GM12875 (cell line): ENCODE measurements around the gene CCDC3.
A peak's percentile ranks its signal among the peaks of the same experiment; 100 is the strongest.

ENCODE experiments used
- H3K4me3 ChIP-seq: one replicate; pipeline ENCODE4 v1.5.1; 2011; ENCODE audit warnings: low read depth, low read length, control low read depth
- TF ChIP-seq, protein P1 (sequence below): IDR thresholded peaks from 2 replicates; pipeline ENCODE4 v1.5.1; 2011; ENCODE audit warnings: low read depth, mild to moderate bottlenecking, control low read depth, inconsistent platforms, low read length, moderate library complexity, borderline replicate concordance; ENCODE audit not compliant: insufficient read depth

Gene CCDC3

GRCh38 chr10:12981570-12981969, 19.9 kb downstream of the CCDC3 start:
- TF ChIP-seq, protein P1, sequence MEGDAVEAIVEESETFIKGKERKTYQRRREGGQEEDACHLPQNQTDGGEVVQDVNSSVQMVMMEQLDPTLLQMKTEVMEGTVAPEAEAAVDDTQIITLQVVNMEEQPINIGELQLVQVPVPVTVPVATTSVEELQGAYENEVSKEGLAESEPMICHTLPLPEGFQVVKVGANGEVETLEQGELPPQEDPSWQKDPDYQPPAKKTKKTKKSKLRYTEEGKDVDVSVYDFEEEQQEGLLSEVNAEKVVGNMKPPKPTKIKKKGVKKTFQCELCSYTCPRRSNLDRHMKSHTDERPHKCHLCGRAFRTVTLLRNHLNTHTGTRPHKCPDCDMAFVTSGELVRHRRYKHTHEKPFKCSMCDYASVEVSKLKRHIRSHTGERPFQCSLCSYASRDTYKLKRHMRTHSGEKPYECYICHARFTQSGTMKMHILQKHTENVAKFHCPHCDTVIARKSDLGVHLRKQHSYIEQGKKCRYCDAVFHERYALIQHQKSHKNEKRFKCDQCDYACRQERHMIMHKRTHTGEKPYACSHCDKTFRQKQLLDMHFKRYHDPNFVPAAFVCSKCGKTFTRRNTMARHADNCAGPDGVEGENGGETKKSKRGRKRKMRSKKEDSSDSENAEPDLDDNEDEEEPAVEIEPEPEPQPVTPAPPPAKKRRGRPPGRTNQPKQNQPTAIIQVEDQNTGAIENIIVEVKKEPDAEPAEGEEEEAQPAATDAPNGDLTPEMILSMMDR: no peak
- H3K4me3 ChIP-seq: no peak overlapping the region

- H3K4me3 ChIP-seq: no peak overlapping the region
- TF ChIP-seq, protein P1: no peak
Measured at GRCh38 chr10:12980713-12981306, 20.7 kb downstream of the CCDC3 start.

GRCh38 chr10:12980102-12980661, 21.3 kb downstream of the CCDC3 start:
- no peak overlapping the region for H3K4me3 ChIP-seq
- TF ChIP-seq, protein P1: no peak

GRCh38 chr10:12978891-12979290, 22.6 kb downstream of the CCDC3 start:
- TF ChIP-seq, protein P1: no peak
- no peak overlapping the region for H3K4me3 ChIP-seq

DNA sequence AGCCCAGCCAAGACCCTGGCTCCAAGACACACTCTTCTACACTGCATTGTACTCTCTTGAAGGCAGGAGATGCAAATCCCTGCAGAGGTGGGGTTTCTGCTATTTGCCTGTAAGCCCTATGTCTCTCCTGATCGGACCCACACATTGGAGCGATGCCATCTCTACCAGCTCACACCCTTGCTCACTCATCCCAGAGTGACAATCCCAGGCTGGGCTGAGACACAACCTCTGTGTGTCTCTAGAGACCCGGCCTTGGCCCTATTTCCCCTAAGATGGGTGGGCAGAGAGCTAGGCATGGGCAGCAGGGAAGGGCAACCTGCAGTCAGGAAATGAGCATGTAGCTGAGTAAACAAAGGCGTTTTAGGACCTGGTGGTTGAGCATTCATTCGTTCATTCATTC, 25.6 kb downstream of the CCDC3 start:
- no peak overlapping the region for H3K4me3 ChIP-seq
- TF ChIP-seq, protein P1: no peak

- H3K4me3 ChIP-seq: no peak overlapping the region
- TF ChIP-seq, protein P1: 0 out of 2 replicates have a peak, but pooled peaks have one; percentile 7
Measured at GRCh38 chr10:12975266-12975665, 26.2 kb downstream of the CCDC3 start.

GRCh38 chr10:12974491-12975199, 26.9 kb downstream of the CCDC3 start:
- H3K4me3 ChIP-seq: no peak overlapping the region
- TF ChIP-seq, protein P1: no peak
